Mesendoderm (in vitro differentiated cells): ENCODE measurements around the gene DAGLA.

Experiments
- DNase-seq: peaks from one replicate; pipeline ENCODE4 v3.0.0; 2013
- H2AK5ac ChIP-seq: 2 replicates; pipeline ENCODE4 v1.6.1; 2013; ENCODE audit warnings: low read length, inconsistent platforms
- H2BK120ac ChIP-seq: 2 replicates; pipeline ENCODE4 v1.6.1; 2013; ENCODE audit warnings: low read depth, mild to moderate bottlenecking, low read length, moderate library complexity, mixed read lengths
- H2BK15ac ChIP-seq: replicated peaks from 2 replicates; pipeline ENCODE4 v1.6.1; 2013; ENCODE audit warnings: low read depth, mild to moderate bottlenecking, moderate library complexity
- H2BK5ac ChIP-seq: 2 replicates; pipeline ENCODE4 v1.6.1; 2013; ENCODE audit warnings: low read length, inconsistent platforms
- H3K18ac ChIP-seq: 2 replicates; pipeline ENCODE4 v1.6.1; 2013; ENCODE audit warnings: mild to moderate bottlenecking, low read length, mixed read lengths
- H3K23ac ChIP-seq: one replicate; pipeline ENCODE4 v1.6.1; 2013; ENCODE audit warnings: low read length
- H3K27ac ChIP-seq: 2 replicates; pipeline ENCODE4 v1.5.1; 2013; ENCODE audit warnings: low read depth, mild to moderate bottlenecking, inconsistent platforms, low read length, moderate library complexity
- H3K27me3 ChIP-seq: 2 replicates; pipeline ENCODE4 v1.6.1; 2013; ENCODE audit warnings: low read length, control low read depth, mild to moderate bottlenecking, inconsistent platforms; ENCODE audit not compliant: insufficient read depth, poor library complexity
- H3K36me3 ChIP-seq: 2 replicates; pipeline ENCODE4 v1.6.1; 2013; ENCODE audit warnings: low read length, inconsistent platforms; ENCODE audit not compliant: control insufficient read depth, insufficient read depth
- H3K4ac ChIP-seq: one replicate; pipeline ENCODE4 v1.6.1; 2013; ENCODE audit warnings: low read depth, mild to moderate bottlenecking, low read length, moderate library complexity
- H3K4me1 ChIP-seq: 2 replicates; pipeline ENCODE4 v1.6.1; 2013; ENCODE audit warnings: low read depth, low read length, inconsistent platforms; ENCODE audit not compliant: control insufficient read depth
- H3K4me2 ChIP-seq: 2 replicates; pipeline ENCODE4 v1.6.1; 2013; ENCODE audit warnings: low read length
- H3K4me3 ChIP-seq: 2 replicates; pipeline ENCODE4 v1.5.1; 2013; ENCODE audit warnings: mild to moderate bottlenecking, low read length
- H3K56ac ChIP-seq: one replicate; pipeline ENCODE4 v1.6.1; 2013; ENCODE audit warnings: low read length
- H3K79me1 ChIP-seq: 2 replicates; pipeline ENCODE4 v1.6.1; 2013; ENCODE audit warnings: low read length, inconsistent platforms
- H3K79me2 ChIP-seq: 2 replicates; pipeline ENCODE4 v1.6.1; 2013; ENCODE audit warnings: mild to moderate bottlenecking, low read length; ENCODE audit not compliant: control insufficient read depth, insufficient read depth
- H3K9ac ChIP-seq: 2 replicates; pipeline ENCODE4 v1.6.1; 2013; ENCODE audit warnings: low read length, inconsistent platforms
- H4K5ac ChIP-seq: one replicate; pipeline ENCODE4 v1.6.1; 2013; ENCODE audit warnings: low read length
- H4K8ac ChIP-seq: one replicate; pipeline ENCODE4 v1.6.1; 2013; ENCODE audit warnings: low read depth, mild to moderate bottlenecking, control low read depth, low read length, moderate library complexity
- WGBS: extraction: QIAGEN DNeasy Blood & Tissue Kit; methylation state at CpG from one replicate; pipeline ENCODE4 v1.1.7; 2013; ENCODE audit warnings: low lambda C conversion rate, missing lambda C conversion rate; ENCODE audit not compliant: insufficient coverage; ENCODE audit errors: extremely low coverage; 5-methylcytosine and 5-hydroxymethylcytosine counted together

DAGLA gene

DNA sequence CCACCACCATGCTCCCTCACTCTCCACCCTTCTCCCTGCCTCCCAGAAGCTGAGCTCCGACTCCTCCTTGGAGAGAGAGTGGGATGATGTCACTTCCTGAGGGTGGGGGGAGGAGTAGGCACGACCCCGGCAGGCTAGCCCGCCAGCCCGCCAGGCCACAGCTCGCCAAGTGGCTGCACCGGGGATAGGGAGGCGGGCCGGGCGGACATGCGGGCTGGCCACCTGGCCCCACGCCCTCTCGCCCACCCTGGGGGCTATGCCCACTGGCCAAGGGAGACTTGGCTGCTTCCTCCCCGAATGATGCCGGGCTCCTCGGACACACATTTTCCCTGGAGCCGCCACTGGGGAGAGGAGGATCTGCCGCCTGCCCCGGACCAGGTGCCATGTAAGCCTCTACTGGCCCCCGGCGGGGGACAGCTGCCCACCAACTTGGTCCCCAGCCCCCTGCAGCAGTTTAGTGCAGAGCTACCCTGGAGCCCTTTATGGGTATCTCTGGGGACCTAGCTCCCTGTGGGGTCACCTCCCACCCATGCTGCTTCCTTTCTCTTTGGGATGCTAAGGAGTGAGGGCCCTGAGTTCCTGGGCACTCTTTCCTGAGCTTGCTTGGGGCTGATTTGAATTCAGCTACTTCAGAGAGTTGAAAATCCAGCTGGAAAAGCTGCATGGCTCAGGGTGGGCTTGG is 38.6 kb downstream of the DAGLA start:
- Histone ChIP-seq H2BK5ac (no peak overlapping the region), H3K79me2 (no peaks in the 10 kb centered on the region), H3K23ac (no peak overlapping the region), H3K56ac (peak overlapping the region; percentile 94), H4K8ac (peak overlapping the region; percentile 28), H3K27ac (no peak overlapping the region), H3K36me3 (no peaks in the 10 kb centered on the region), H2BK15ac (no peak overlapping the region), H3K4me2 (peak overlapping the region; percentile 71), H3K79me1 (no peaks in the 10 kb centered on the region), H3K4me3 (peak overlapping the region; percentile 36), H3K9ac (peak overlapping the region; percentile 79), H3K4ac (peak overlapping the region; percentile 75), H3K18ac (peak overlapping the region; percentile 78), H2AK5ac (peak overlapping the region; percentile 17), H4K5ac (no peak overlapping the region), H2BK120ac (no peak overlapping the region), H3K27me3 (no peaks in the 10 kb centered on the region), H3K4me1 (peaks cover 10% of the 10 kb centered on the region)
- no CpG with 5 or more reads among the region's 21 CpGs for WGBS
- DNase-seq: peak; percentile 93

DNA sequence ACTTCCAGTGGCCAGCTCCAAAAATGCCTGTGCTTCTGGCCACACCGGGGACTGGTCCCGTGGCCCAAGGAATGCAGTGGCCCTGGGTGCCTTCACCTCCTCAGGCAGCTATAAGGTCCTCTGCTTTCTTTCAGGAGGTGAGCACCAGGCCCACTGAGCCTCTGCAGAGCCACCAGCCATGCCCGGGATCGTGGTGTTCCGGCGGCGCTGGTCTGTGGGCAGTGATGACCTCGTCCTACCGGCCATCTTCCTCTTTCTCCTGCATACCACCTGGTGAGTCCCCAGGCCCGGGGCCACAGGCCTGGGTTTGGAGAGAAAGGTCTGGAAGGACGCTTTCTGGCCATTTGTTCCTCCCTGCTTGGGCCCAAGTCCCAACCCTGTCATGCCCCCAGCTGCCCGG is 39.8 kb downstream of the DAGLA start:
- Histone ChIP-seq H4K5ac (no peak overlapping the region), H2AK5ac (no peak overlapping the region), H3K79me2 (no peaks in the 10 kb centered on the region), H2BK120ac (no peak overlapping the region), H3K4me3 (no peak overlapping the region), H3K56ac (no peak overlapping the region), H3K18ac (no peak overlapping the region), H3K9ac (no peak overlapping the region), H3K4me1 (peaks cover 10% of the 10 kb centered on the region), H3K4me2 (no peak overlapping the region), H3K27me3 (no peaks in the 10 kb centered on the region), H3K23ac (no peak overlapping the region), H3K79me1 (no peaks in the 10 kb centered on the region), H3K36me3 (peaks cover 2% of the 10 kb centered on the region), H3K4ac (no peak overlapping the region), H4K8ac (no peak overlapping the region), H2BK15ac (no peak overlapping the region), H3K27ac (no peak overlapping the region), H2BK5ac (no peak overlapping the region)
- no CpG with 5 or more reads among the region's 12 CpGs for WGBS
- no peak for DNase-seq

DNA sequence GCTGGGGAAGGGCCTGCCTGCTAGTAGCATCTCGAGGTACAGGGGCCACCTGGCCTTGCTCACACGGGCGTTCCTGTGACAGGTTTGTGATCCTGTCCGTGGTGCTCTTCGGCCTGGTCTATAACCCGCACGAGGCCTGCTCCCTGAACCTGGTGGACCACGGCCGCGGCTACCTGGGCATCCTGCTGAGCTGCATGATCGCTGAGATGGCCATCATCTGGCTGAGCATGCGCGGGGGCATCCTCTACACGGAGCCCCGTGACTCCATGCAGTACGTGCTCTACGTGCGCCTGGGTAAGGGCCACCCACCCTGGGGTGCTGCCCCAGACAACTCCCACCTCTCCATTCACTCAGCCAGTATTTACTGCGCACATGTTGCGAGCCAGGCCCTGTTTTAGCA is 40.4 kb downstream of the DAGLA start:
- H3K56ac ChIP-seq: no peak overlapping the region
- no peak overlapping the region for H2BK5ac ChIP-seq
- H2BK15ac ChIP-seq: no peak overlapping the region
- H3K4ac ChIP-seq: no peak overlapping the region
- no peaks in the 10 kb centered on the region for H3K27me3 ChIP-seq
- H3K18ac ChIP-seq: no peak overlapping the region
- no peak overlapping the region for H3K9ac ChIP-seq
- H4K8ac ChIP-seq: no peak overlapping the region
- H3K79me1 ChIP-seq: no peaks in the 10 kb centered on the region
- H3K27ac ChIP-seq: no peak overlapping the region
- peaks cover 2% of the 10 kb centered on the region for H3K36me3 ChIP-seq
- H2AK5ac ChIP-seq: no peak overlapping the region
- peaks cover 10% of the 10 kb centered on the region for H3K4me1 ChIP-seq
- no peaks in the 10 kb centered on the region for H3K79me2 ChIP-seq
- DNase-seq: no peak
- no peak overlapping the region for H2BK120ac ChIP-seq
- no peak overlapping the region for H3K23ac ChIP-seq
- no peak overlapping the region for H4K5ac ChIP-seq
- no CpG with 5 or more reads among the region's 20 CpGs for WGBS
- H3K4me3 ChIP-seq: no peak overlapping the region
- H3K4me2 ChIP-seq: no peak overlapping the region

DNA sequence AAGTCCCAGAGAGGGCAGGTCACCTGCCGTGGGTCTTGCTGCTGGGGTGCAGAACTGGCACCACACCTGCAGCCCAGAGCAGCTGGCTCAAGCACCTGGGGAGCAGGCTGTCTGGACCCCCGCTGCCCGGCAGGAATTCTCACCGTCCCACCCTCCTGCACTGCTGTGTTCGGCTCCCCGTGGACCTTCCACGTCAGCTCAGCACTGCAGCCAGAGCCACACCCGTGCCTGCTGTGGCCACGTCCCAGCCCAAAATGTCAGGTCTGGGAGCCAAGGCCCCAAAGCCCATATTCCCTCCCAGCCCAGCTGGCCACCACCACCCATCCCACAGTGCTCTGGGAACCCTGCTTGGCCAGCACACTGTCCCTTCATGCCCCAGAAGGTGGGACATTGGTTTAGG is 44.2 kb downstream of the DAGLA start:
- no peak for DNase-seq
- H4K8ac ChIP-seq: no peak overlapping the region
- no peaks in the 10 kb centered on the region for H3K79me1 ChIP-seq
- peaks cover 2% of the 10 kb centered on the region for H3K36me3 ChIP-seq
- WGBS: no CpG with 5 or more reads among the region's 9 CpGs
- no peak overlapping the region for H2BK120ac ChIP-seq
- no peak overlapping the region for H3K9ac ChIP-seq
- no peak overlapping the region for H3K18ac ChIP-seq
- H4K5ac ChIP-seq: no peak overlapping the region
- no peaks in the 10 kb centered on the region for H3K4me1 ChIP-seq
- H2BK5ac ChIP-seq: no peak overlapping the region
- no peak overlapping the region for H3K56ac ChIP-seq
- H2BK15ac ChIP-seq: no peak overlapping the region
- H3K27ac ChIP-seq: no peak overlapping the region
- no peak overlapping the region for H3K4ac ChIP-seq
- no peak overlapping the region for H2AK5ac ChIP-seq
- no peaks in the 10 kb centered on the region for H3K27me3 ChIP-seq
- H3K4me2 ChIP-seq: no peak overlapping the region
- no peaks in the 10 kb centered on the region for H3K79me2 ChIP-seq
- no peak overlapping the region for H3K4me3 ChIP-seq
- H3K23ac ChIP-seq: no peak overlapping the region

DNA sequence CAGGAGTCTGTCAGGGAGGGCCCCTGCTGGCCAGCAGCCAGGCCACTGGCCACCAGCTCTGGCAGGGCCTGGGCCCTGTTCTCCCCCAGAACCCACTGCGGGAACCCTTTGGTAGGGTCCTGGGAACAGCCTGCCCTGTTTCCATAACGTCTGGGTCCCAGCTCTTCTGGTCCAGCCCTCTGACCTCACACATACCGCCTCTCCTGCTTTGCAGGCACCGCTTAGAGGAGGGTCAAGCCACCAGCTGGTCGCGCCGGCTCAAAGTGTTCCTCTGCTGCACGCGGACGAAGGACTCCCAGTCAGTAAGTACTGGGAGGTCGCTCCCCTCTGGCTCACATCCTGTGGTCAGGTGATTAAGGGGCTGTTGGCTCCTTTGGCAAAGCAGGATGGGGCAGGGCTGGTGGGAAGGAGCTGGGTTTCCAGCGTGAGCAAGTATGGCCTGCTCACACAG is 45.6 kb downstream of the DAGLA start:
- no peaks in the 10 kb centered on the region for H3K4me1 ChIP-seq
- no peak overlapping the region for H3K27ac ChIP-seq
- H2BK120ac ChIP-seq: no peak overlapping the region
- no CpG with 5 or more reads among the region's 12 CpGs for WGBS
- H3K4me3 ChIP-seq: no peak overlapping the region
- H3K9ac ChIP-seq: no peak overlapping the region
- no peak overlapping the region for H3K56ac ChIP-seq
- H3K4ac ChIP-seq: no peak overlapping the region
- no peak overlapping the region for H4K8ac ChIP-seq
- H3K79me2 ChIP-seq: no peaks in the 10 kb centered on the region
- H4K5ac ChIP-seq: no peak overlapping the region
- no peaks in the 10 kb centered on the region for H3K79me1 ChIP-seq
- no peak overlapping the region for H2AK5ac ChIP-seq
- no peak overlapping the region for H3K4me2 ChIP-seq
- H3K23ac ChIP-seq: no peak overlapping the region
- H2BK5ac ChIP-seq: no peak overlapping the region
- peaks cover 2% of the 10 kb centered on the region for H3K36me3 ChIP-seq
- DNase-seq: no peak
- H2BK15ac ChIP-seq: no peak overlapping the region
- H3K27me3 ChIP-seq: no peaks in the 10 kb centered on the region
- no peak overlapping the region for H3K18ac ChIP-seq

DNA sequence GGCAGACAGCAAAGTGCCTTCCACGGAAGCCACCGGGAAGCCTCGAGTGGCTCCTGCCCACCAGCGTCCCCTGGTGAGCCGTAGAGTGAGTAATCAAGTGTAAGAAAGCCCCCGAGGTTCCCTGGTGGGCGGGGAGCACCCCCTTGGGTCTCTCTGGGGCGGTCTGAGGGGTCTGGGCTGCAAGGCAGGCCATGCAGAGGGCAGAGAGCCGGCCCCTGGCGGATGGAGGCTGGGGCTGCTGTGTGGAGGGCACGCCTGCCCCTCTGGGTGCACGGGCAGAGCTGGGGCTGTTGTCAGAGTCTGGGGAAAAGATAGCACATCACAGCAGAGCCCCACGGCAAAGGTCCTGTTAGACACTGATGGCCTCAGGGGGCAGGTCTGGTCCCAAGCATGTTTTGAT is 46.6 kb downstream of the DAGLA start:
- peaks cover 2% of the 10 kb centered on the region for H3K36me3 ChIP-seq
- WGBS: no CpG with 5 or more reads among the region's 13 CpGs

More for the DNA sequence above, 46.6 kb downstream of the DAGLA start:
- no peak overlapping the region for H2BK5ac ChIP-seq
- no peak overlapping the region for H2BK15ac ChIP-seq
- no peak overlapping the region for H2AK5ac ChIP-seq
- H4K5ac ChIP-seq: no peak overlapping the region
- no peak overlapping the region for H3K4me2 ChIP-seq
- no peak overlapping the region for H4K8ac ChIP-seq
- no peaks in the 10 kb centered on the region for H3K4me1 ChIP-seq
- no peaks in the 10 kb centered on the region for H3K79me1 ChIP-seq
- no peaks in the 10 kb centered on the region for H3K27me3 ChIP-seq
- no peak overlapping the region for H3K23ac ChIP-seq
- H3K79me2 ChIP-seq: no peaks in the 10 kb centered on the region
- no peak overlapping the region for H3K56ac ChIP-seq
- H3K4me3 ChIP-seq: no peak overlapping the region
- no peak overlapping the region for H3K18ac ChIP-seq
- H3K27ac ChIP-seq: no peak overlapping the region
- H3K4ac ChIP-seq: no peak overlapping the region
- H2BK120ac ChIP-seq: no peak overlapping the region
- H3K9ac ChIP-seq: no peak overlapping the region
- no peak for DNase-seq
